Measurements from ENCODE around the gene TMEM222. TPM values are rescaled to one million over a fixed set of nuclear protein-coding genes. Genes with fewer than 3 reads are reported as not detected.

The TMEM222 gene
- total and polyA plus RNA-seq, 10 of the 15 experiments (the other 5 are each of a cell fraction or from before 2014, with no cell fraction given): 3.8 to 43.5 (median 35.4) TPM

DNA sequence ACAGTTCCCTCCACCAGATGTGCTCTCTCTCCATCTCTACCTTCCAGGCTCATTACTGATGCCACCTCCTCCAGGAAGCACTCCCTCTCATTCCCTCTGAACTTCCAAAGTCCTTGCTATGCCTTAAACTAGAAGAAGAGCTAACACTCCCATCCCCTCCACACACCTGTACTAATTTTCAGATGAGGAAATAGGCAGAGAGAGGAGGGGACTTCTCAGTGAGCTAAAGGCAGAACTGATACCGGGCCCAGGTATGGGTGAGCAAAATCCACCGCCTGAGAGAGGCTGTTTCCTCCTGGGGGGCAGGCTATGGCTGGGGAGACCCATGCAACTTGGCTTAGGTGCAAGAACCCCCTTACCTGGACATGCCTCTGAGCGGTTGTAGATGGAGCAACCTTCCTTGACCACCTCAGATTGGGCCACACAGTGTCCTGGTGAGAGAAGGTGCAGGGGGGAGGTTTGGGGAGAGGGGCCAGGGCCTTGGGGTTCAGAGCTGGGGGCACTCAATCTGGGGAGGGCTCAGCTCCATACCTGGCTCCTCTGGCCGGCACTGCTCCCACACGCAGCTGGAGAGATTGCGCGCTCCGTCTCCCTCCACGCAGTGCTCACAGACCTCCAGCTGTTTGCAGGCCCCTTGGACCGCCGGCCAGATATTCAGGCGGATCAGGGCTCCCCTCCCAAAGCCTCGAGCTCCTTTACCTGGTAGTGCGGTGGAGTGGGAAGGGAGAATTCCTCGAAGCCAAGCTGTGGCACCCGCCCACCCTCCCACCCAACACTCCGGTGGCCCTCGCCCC lies 60.2 kb downstream of the TMEM222 start:
- intact Hi-C loops (cut with micrococcal nuclease; ENCODE audit: unreplicated experiment) (no loop called here), in situ Hi-C loops (cut with MboI) (no loop called here)
- Histone ChIP-seq H3K9ac (ENCODE audit: control insufficient read depth, insufficient read depth, low read length) (no peak overlapping the region), H3K4me1 (ENCODE audit: control insufficient read depth, insufficient read depth, low read length) (no peaks in the 10 kb centered on the region; the same call in 1 of the 2 replicates), H3K27ac (ENCODE audit: control insufficient read depth, insufficient read depth) (no peak overlapping the region), H3K9me3 (replicated peaks; ENCODE audit: control insufficient read depth, insufficient read depth, low read length) (no peaks in the 10 kb centered on the region), H3K4me2 (ENCODE audit: control insufficient read depth, insufficient read depth) (no peak overlapping the region), H2AFZ (ENCODE audit: control insufficient read depth, low read depth, low read length) (no peak overlapping the region), H4K20me1 (ENCODE audit: control insufficient read depth, insufficient read depth) (no peaks in the 10 kb centered on the region), H3K4me3 (no peak overlapping the region), H3K79me2 (ENCODE audit: control insufficient read depth, insufficient read depth, low read length) (no peaks in the 10 kb centered on the region), H3K36me3 (ENCODE audit: control insufficient read depth in 2 of 2, insufficient read depth in 2 of 2, low read length in 1 of 2) (no peaks in the 10 kb centered on the region), H3K27me3 (replicated peaks in 1 of 2; ENCODE audit: control insufficient read depth in 2 of 2, insufficient read depth in 2 of 2, low read length in 1 of 2) (peaks cover 0 to 2% of the 10 kb centered on the region in 2 experiments; a peak in 2 of 4 replicates)
- ATAC-seq (no peak; the same call in 2 of the 3 replicates), DNase-seq (ENCODE audit: low read depth, low spot score) (no peak), FAIRE-seq (no peak)
- ChIA-PET SMC1A (ENCODE audit: uncharacterized antibody, unreplicated experiment) (no interaction called here), RAD21 (ENCODE audit: unreplicated experiment) (interaction anchor here (1.2 to 1.5 kb wide), 3 partner anchors 17 to 40 kb away, joined by 3 to 5 read pairs (median 3); partner anchors contain the start of gene SYTL1), CTCF (interaction anchor here (0.6 to 1.8 kb wide), 10 partner anchors 13 to 86 kb away, joined by 3 to 9 read pairs (median 4); partner anchors contain the start of gene MAP3K6), POLR2A (no interaction called here)
- 54% methylated on average over 18 of the region's 18 CpGs for WGBS (ENCODE audit: insufficient coverage, insufficient replicate concordance, low lambda C conversion rate, missing lambda C conversion rate)
- BruUV-seq (replicated peaks): no TSS peak
- TF ChIP-seq TCF7 (IDR thresholded peaks at IDR 0.05; ENCODE audit: borderline replicate concordance): no peak
- no peak for TF ChIP-seq MTA2 (IDR thresholded peaks at IDR 0.05; ENCODE audit: low read depth)
- TF ChIP-seq EED (IDR thresholded peaks at IDR 0.05; ENCODE audit: low read depth): no peak
- TF ChIP-seq SMC3 (IDR thresholded peaks at IDR 0.05; ENCODE audit: borderline replicate concordance, low read length): no peak
- TF ChIP-seq IKZF2 (IDR thresholded peaks at IDR 0.05): no peak
- TF ChIP-seq, protein P1, sequence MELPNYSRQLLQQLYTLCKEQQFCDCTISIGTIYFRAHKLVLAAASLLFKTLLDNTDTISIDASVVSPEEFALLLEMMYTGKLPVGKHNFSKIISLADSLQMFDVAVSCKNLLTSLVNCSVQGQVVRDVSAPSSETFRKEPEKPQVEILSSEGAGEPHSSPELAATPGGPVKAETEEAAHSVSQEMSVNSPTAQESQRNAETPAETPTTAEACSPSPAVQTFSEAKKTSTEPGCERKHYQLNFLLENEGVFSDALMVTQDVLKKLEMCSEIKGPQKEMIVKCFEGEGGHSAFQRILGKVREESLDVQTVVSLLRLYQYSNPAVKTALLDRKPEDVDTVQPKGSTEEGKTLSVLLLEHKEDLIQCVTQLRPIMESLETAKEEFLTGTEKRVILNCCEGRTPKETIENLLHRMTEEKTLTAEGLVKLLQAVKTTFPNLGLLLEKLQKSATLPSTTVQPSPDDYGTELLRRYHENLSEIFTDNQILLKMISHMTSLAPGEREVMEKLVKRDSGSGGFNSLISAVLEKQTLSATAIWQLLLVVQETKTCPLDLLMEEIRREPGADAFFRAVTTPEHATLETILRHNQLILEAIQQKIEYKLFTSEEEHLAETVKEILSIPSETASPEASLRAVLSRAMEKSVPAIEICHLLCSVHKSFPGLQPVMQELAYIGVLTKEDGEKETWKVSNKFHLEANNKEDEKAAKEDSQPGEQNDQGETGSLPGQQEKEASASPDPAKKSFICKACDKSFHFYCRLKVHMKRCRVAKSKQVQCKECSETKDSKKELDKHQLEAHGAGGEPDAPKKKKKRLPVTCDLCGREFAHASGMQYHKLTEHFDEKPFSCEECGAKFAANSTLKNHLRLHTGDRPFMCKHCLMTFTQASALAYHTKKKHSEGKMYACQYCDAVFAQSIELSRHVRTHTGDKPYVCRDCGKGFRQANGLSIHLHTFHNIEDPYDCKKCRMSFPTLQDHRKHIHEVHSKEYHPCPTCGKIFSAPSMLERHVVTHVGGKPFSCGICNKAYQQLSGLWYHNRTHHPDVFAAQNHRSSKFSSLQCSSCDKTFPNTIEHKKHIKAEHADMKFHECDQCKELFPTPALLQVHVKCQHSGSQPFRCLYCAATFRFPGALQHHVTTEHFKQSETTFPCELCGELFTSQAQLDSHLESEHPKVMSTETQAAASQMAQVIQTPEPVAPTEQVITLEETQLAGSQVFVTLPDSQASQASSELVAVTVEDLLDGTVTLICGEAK (IDR thresholded peaks at IDR 0.05; ENCODE audit: borderline replicate concordance): no peak
- TF ChIP-seq ZNF274 (IDR thresholded peaks at IDR 0.05; ENCODE audit: insufficient read depth, insufficient read length): no peak
- no peak for TF ChIP-seq SIX5 (IDR thresholded peaks at IDR 0.05; ENCODE audit: low read depth, low read length, severe bottlenecking)
- no peak for TF ChIP-seq NFXL1 (IDR thresholded peaks at IDR 0.05; ENCODE audit: borderline replicate concordance)

Measured in GM12878 (cell line).